ENCODE results near the gene SRSF3.
"Not testable (repeated sequence)": the region's sequence is repeated elsewhere in the genome, so short reads cannot be mapped to it uniquely, and the experiment has no call there.

SRSF3 gene

GRCh38 chr6:36607683-36608386, 13.7 kb downstream of the SRSF3 start:
- no peaks in the 10 kb centered on the region for H3K4me1 ChIP-seq (ENCODE audit: control extremely low read depth in 1 of 4, control insufficient read depth in 4 of 4, insufficient read depth in 4 of 4, low read length in 3 of 4)
- no peak overlapping the region for H3K4me3 ChIP-seq (ENCODE audit: control insufficient read depth in 1 of 7, extremely low read depth in 1 of 7, insufficient read depth in 4 of 7, low read depth in 2 of 7, low read length in 6 of 7)
- CTCF ChIA-PET, result interaction anchor here (1.8 to 4.8 kb wide), 2 partner anchors 9 to 75 kb away, joined by 4 to 22 read pairs; no protein-coding TSS in a partner anchor
- 94% methylated on average over 10 of the region's 10 CpGs for WGBS (ENCODE audit: insufficient coverage)
- no peak overlapping the region for H3K27ac ChIP-seq (ENCODE audit: insufficient read depth in 1 of 2, low read depth in 1 of 2, low read length in 2 of 2, poor library complexity in 1 of 2, severe bottlenecking in 2 of 2)
- peaks cover 0 to 4% (median 0%) of the 10 kb centered on the region in 5 experiments for H3K9me3 ChIP-seq (ENCODE audit: control extremely low read depth in 1 of 5, control insufficient read depth in 4 of 5, insufficient read depth in 2 of 5, low read depth in 1 of 5, low read length in 4 of 5)
- peaks cover 21 to 88% (median 66%) of the 10 kb centered on the region in 4 experiments for H3K36me3 ChIP-seq (ENCODE audit: control insufficient read depth in 4 of 4, insufficient read depth in 4 of 4, low read length in 3 of 4)
- POLR2A ChIA-PET, result interaction anchor here (1.2 to 1.6 kb wide), 3 partner anchors 10 to 13 kb away, joined by 4 to 6 read pairs (median 5); no protein-coding TSS in a partner anchor
- H3K27me3 ChIP-seq (replicated peaks in 2 of 5; ENCODE audit: control insufficient read depth in 4 of 5, insufficient read depth in 5 of 5, low read length in 4 of 5), result no peaks in the 10 kb centered on the region
- DNase-seq, result no peak

DNA sequence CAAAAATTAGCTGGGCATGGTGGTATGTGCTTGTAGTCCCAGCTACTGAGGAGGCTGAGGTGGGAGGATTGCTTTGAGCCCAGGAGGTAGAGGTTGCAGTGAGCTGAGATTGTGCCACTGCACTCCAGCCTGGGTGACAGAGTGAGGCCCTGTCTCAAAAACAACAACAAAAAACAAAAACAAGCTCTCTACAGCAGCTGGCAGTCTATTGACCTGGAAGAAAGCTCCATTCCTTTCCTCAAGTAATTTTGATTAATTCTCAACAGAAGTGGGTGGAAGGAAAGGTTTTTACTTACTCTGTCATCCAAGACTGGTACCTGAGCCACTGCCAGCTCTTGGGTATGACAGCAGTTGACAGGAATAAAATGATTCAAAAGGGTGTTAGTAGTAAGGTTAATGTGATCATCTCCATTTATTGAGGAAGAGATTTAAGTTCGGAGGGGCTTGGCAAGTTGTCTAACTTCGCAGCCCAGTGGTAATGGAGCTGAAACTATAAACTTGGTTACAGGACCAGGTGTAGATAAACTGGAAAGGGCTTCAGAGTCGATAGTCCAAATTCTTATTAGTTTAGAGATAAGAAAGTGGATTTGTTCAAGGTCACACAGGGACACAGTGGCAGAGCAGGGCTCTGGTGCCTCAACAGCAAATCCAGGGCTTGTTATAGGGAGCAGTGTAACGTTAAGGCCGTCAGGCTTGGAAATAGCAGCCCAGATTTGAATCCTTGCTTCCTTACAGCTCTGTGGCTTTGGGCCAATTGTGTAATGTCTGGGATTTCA, 14.8 kb downstream of the SRSF3 start:
- no peak overlapping the region for H3K27ac ChIP-seq (ENCODE audit: insufficient read depth in 1 of 2, low read depth in 1 of 2, low read length in 2 of 2, poor library complexity in 1 of 2, severe bottlenecking in 2 of 2)

DNA sequence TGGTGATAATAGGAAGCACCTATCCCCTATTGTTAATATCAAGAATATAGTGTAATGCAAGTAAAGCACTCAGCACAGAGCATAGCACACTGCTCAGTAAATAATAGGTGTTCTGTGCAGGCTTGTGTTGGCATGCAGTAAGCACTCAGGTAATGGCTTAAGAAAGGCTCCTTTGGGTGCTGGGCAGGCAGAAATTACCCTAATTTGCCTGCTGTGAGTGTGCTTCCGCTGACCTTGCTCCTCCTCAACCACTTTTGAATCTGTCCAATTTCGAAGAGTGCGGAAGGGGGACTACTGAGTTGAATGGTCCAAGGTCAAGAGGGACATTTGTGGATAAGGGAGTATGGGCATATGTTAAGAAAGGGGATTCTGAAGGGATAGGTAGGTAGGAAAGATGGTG, 15.4 kb downstream of the SRSF3 start:
- no peak overlapping the region for H3K27ac ChIP-seq (ENCODE audit: insufficient read depth in 1 of 2, low read depth in 1 of 2, low read length in 2 of 2, poor library complexity in 1 of 2, severe bottlenecking in 2 of 2)

More for the DNA sequence above, 14.8 kb downstream of the SRSF3 start:
- 100% methylated on average over 5 of the region's 5 CpGs for WGBS (ENCODE audit: insufficient coverage)
- peaks cover 21 to 81% (median 60%) of the 10 kb centered on the region in 4 experiments for H3K36me3 ChIP-seq (ENCODE audit: control insufficient read depth in 4 of 4, insufficient read depth in 4 of 4, low read length in 3 of 4)
- no peaks in the 10 kb centered on the region for H3K27me3 ChIP-seq (replicated peaks in 2 of 5; ENCODE audit: control insufficient read depth in 4 of 5, insufficient read depth in 5 of 5, low read length in 4 of 5)
- H3K9me3 ChIP-seq (ENCODE audit: control extremely low read depth in 1 of 5, control insufficient read depth in 4 of 5, insufficient read depth in 2 of 5, low read depth in 1 of 5, low read length in 4 of 5), result peaks cover 0 to 4% (median 0%) of the 10 kb centered on the region in 5 experiments
- no peak overlapping the region for H3K4me3 ChIP-seq (ENCODE audit: control insufficient read depth in 1 of 7, extremely low read depth in 1 of 7, insufficient read depth in 4 of 7, low read depth in 2 of 7, low read length in 6 of 7)
- ChIA-PET POLR2A (interaction anchor here (0.6 to 1.6 kb wide), 3 partner anchors 11 to 150 kb away, joined by 3 to 5 read pairs (median 5); partner anchors contain the start of gene SRSF3), CTCF (interaction anchor here (1.1 to 4.8 kb wide), 5 partner anchors 10 to 155 kb away, joined by 3 to 22 read pairs (median 4); no protein-coding TSS in a partner anchor)
- H3K4me1 ChIP-seq (ENCODE audit: control extremely low read depth in 1 of 4, control insufficient read depth in 4 of 4, insufficient read depth in 4 of 4, low read length in 3 of 4), result no peaks in the 10 kb centered on the region
- DNase-seq, result no peak

GRCh38 chr6:36610041-36610955, 16.1 kb downstream of the SRSF3 start:
- WGBS (ENCODE audit: insufficient coverage), result 98% methylated on average over 6 of the region's 14 CpGs
- H3K4me3 ChIP-seq (ENCODE audit: control insufficient read depth in 1 of 7, extremely low read depth in 1 of 7, insufficient read depth in 4 of 7, low read depth in 2 of 7, low read length in 6 of 7), result no peak overlapping the region
- ChIA-PET CTCF (interaction anchor here (1.2 to 4.8 kb wide), 4 partner anchors 11 to 154 kb away, joined by 3 to 22 read pairs (median 6); no protein-coding TSS in a partner anchor), POLR2A (interaction anchor here (0.6 to 0.7 kb wide), 2 partner anchors 149 to 564 kb away, joined by 5 read pairs; no protein-coding TSS in a partner anchor)
- no peak for DNase-seq
- peaks cover 15 to 68% (median 48%) of the 10 kb centered on the region in 4 experiments for H3K36me3 ChIP-seq (ENCODE audit: control insufficient read depth in 4 of 4, insufficient read depth in 4 of 4, low read length in 3 of 4)
- peaks cover 0 to 4% (median 0%) of the 10 kb centered on the region in 5 experiments for H3K9me3 ChIP-seq (ENCODE audit: control extremely low read depth in 1 of 5, control insufficient read depth in 4 of 5, insufficient read depth in 2 of 5, low read depth in 1 of 5, low read length in 4 of 5)
- H3K4me1 ChIP-seq (ENCODE audit: control extremely low read depth in 1 of 4, control insufficient read depth in 4 of 4, insufficient read depth in 4 of 4, low read length in 3 of 4), result no peaks in the 10 kb centered on the region
- no peaks in the 10 kb centered on the region for H3K27me3 ChIP-seq (replicated peaks in 2 of 5; ENCODE audit: control insufficient read depth in 4 of 5, insufficient read depth in 5 of 5, low read length in 4 of 5)
- H3K27ac ChIP-seq (ENCODE audit: insufficient read depth in 1 of 2, low read depth in 1 of 2, low read length in 2 of 2, poor library complexity in 1 of 2, severe bottlenecking in 2 of 2), result no peak overlapping the region

More for the DNA sequence above, 15.4 kb downstream of the SRSF3 start:
- POLR2A ChIA-PET, result interaction anchor here (0.6 to 1.6 kb wide), 2 partner anchors 11 to 150 kb away, joined by 5 read pairs; no protein-coding TSS in a partner anchor
- H3K9me3 ChIP-seq (ENCODE audit: control extremely low read depth in 1 of 5, control insufficient read depth in 4 of 5, insufficient read depth in 2 of 5, low read depth in 1 of 5, low read length in 4 of 5), result peaks cover 0 to 4% (median 0%) of the 10 kb centered on the region in 5 experiments
- H3K27me3 ChIP-seq (replicated peaks in 2 of 5; ENCODE audit: control insufficient read depth in 4 of 5, insufficient read depth in 5 of 5, low read length in 4 of 5), result no peaks in the 10 kb centered on the region
- WGBS (ENCODE audit: insufficient coverage), result 100% methylated on average over 2 of the region's 3 CpGs
- H3K4me1 ChIP-seq (ENCODE audit: control extremely low read depth in 1 of 4, control insufficient read depth in 4 of 4, insufficient read depth in 4 of 4, low read length in 3 of 4), result no peaks in the 10 kb centered on the region
- peaks cover 16 to 75% (median 54%) of the 10 kb centered on the region in 4 experiments for H3K36me3 ChIP-seq (ENCODE audit: control insufficient read depth in 4 of 4, insufficient read depth in 4 of 4, low read length in 3 of 4)
- H3K4me3 ChIP-seq (ENCODE audit: control insufficient read depth in 1 of 7, extremely low read depth in 1 of 7, insufficient read depth in 4 of 7, low read depth in 2 of 7, low read length in 6 of 7), result no peak overlapping the region
- DNase-seq, result no peak
- CTCF ChIA-PET, result interaction anchor here (1.1 to 4.8 kb wide), 6 partner anchors 10 to 155 kb away, joined by 3 to 22 read pairs (median 4); no protein-coding TSS in a partner anchor

- DNase-seq, result no peak
- Histone ChIP-seq H3K36me3 (ENCODE audit: control insufficient read depth in 4 of 4, insufficient read depth in 4 of 4, low read length in 3 of 4) (peaks cover 15 to 62% (median 42%) of the 10 kb centered on the region in 4 experiments), H3K27me3 (replicated peaks in 2 of 5; ENCODE audit: control insufficient read depth in 4 of 5, insufficient read depth in 5 of 5, low read length in 4 of 5) (no peaks in the 10 kb centered on the region), H3K4me1 (ENCODE audit: control extremely low read depth in 1 of 4, control insufficient read depth in 4 of 4, insufficient read depth in 4 of 4, low read length in 3 of 4) (no peaks in the 10 kb centered on the region), H3K9me3 (ENCODE audit: control extremely low read depth in 1 of 5, control insufficient read depth in 4 of 5, insufficient read depth in 2 of 5, low read depth in 1 of 5, low read length in 4 of 5) (peaks cover 0 to 4% (median 0%) of the 10 kb centered on the region in 5 experiments), H3K4me3 (ENCODE audit: control insufficient read depth in 1 of 7, extremely low read depth in 1 of 7, insufficient read depth in 4 of 7, low read depth in 2 of 7, low read length in 6 of 7) (no peak overlapping the region), H3K27ac (ENCODE audit: insufficient read depth in 1 of 2, low read depth in 1 of 2, low read length in 2 of 2, poor library complexity in 1 of 2, severe bottlenecking in 2 of 2) (no peak overlapping the region)
- CTCF ChIA-PET, result interaction anchor here (0.6 to 4.8 kb wide), 3 partner anchors 12 to 172 kb away, joined by 3 to 22 read pairs (median 7); no protein-coding TSS in a partner anchor
- POLR2A ChIA-PET, result no interaction called here
- no CpG with 5 or more reads among the region's 1 CpG for WGBS (ENCODE audit: insufficient coverage)
Observed at GRCh38 chr6:36610956-36611336, 16.8 kb downstream of the SRSF3 start.

GRCh38 chr6:36611679-36612078, 17.5 kb downstream of the SRSF3 start:
- POLR2A ChIA-PET; H3K27ac ChIP-seq (ENCODE audit: insufficient read depth in 1 of 2, low read depth in 1 of 2, low read length in 2 of 2, poor library complexity in 1 of 2, severe bottlenecking in 2 of 2); H3K27me3 ChIP-seq (replicated peaks in 2 of 5; ENCODE audit: control insufficient read depth in 4 of 5, insufficient read depth in 5 of 5, low read length in 4 of 5); DNase-seq; H3K9me3 ChIP-seq (ENCODE audit: control extremely low read depth in 1 of 5, control insufficient read depth in 4 of 5, insufficient read depth in 2 of 5, low read depth in 1 of 5, low read length in 4 of 5); H3K4me3 ChIP-seq (ENCODE audit: control insufficient read depth in 1 of 7, extremely low read depth in 1 of 7, insufficient read depth in 4 of 7, low read depth in 2 of 7, low read length in 6 of 7); H3K4me1 ChIP-seq (ENCODE audit: control extremely low read depth in 1 of 4, control insufficient read depth in 4 of 4, insufficient read depth in 4 of 4, low read length in 3 of 4): not testable (repeated sequence)
- CTCF ChIA-PET, result interaction anchor here (0.6 to 2.2 kb wide), 6 partner anchors 10 to 171 kb away, joined by 3 to 7 read pairs (median 4); no protein-coding TSS in a partner anchor
- 94% methylated on average over 3 of the region's 3 CpGs for WGBS (ENCODE audit: insufficient coverage)
- peaks cover 15 to 56% (median 38%) of the 10 kb centered on the region in 4 experiments for H3K36me3 ChIP-seq (ENCODE audit: control insufficient read depth in 4 of 4, insufficient read depth in 4 of 4, low read length in 3 of 4)

Data from common myeloid progenitor, CD34-positive (primary cell).